K562 (cell line): ENCODE results near the gene HK1. TPM values are rescaled to one million over a fixed set of nuclear protein-coding genes. Genes with fewer than 3 reads are reported as not detected.

Experiments used
- ASH1L ChIP-seq: fragments of 450-650 bp; IDR thresholded peaks from 2 replicates; pipeline ENCODE4 v1.6.1; 2018; ENCODE audit warnings: borderline replicate concordance, mild to moderate bottlenecking, low read depth; ENCODE audit not compliant: partially characterized antibody
- BCLAF1 ChIP-seq, 2 experiments: fragments of 450-650 bp in 1 of 2; IDR thresholded peaks; 2 replicates each; pipeline ENCODE4 v1.6.1; 2011 to 2017; ENCODE audit warnings: low read depth in 2 of 2, antibody characterized with exemption in 1 of 2, borderline replicate concordance in 1 of 2, low read length in 1 of 2, mild to moderate bottlenecking in 1 of 2, mixed read lengths in 1 of 2; ENCODE audit not compliant: control insufficient read depth in 1 of 2
- CCNT2 ChIP-seq: IDR thresholded peaks from 2 replicates; pipeline ENCODE4 v1.6.1; 2011; ENCODE audit warnings: borderline replicate concordance, low read depth, mild to moderate bottlenecking, moderate library complexity, mixed read lengths, low read length; ENCODE audit not compliant: insufficient read length; ENCODE audit errors: extremely low read depth
- GATA2 ChIP-seq: sonication (generic); formaldehyde crosslinking; IDR thresholded peaks from 2 replicates; pipeline ENCODE4 v1.4.0; 2020; ENCODE audit warnings: mild to moderate bottlenecking, missing genetic modification reagents
- HDAC3 ChIP-seq: fragments of 450-650 bp; IDR thresholded peaks from 2 replicates; pipeline ENCODE4 v1.6.1; 2018; ENCODE audit warnings: borderline replicate concordance, mild to moderate bottlenecking, moderate library complexity; ENCODE audit not compliant: partially characterized antibody
- HDAC8 ChIP-seq: fragments of 450-650 bp; IDR thresholded peaks from 2 replicates; pipeline ENCODE4 v1.6.1; 2016; ENCODE audit warnings: mild to moderate bottlenecking, missing genetic modification characterization, moderate library complexity, missing compliant biosample characterization
- HLTF ChIP-seq: fragments of 450-650 bp; IDR thresholded peaks from 2 replicates; pipeline ENCODE4 v1.6.1; 2016
- POLR3A ChIP-seq: IDR thresholded peaks from 2 replicates; pipeline ENCODE4 v1.6.1; 2011; ENCODE audit warnings: borderline replicate concordance, mild to moderate bottlenecking, moderate library complexity; ENCODE audit not compliant: insufficient read length, insufficient read depth; ENCODE audit errors: extremely low read depth
- SFPQ ChIP-seq: fragments of 200-400 bp; formaldehyde crosslinking; IDR thresholded peaks from 2 replicates; pipeline ENCODE4 v1.6.1; 2017; ENCODE audit warnings: mild to moderate bottlenecking, low read depth, low read length, moderate library complexity
- SMAD2 ChIP-seq: fragments of 150-350 bp; IDR thresholded peaks from 2 replicates; pipeline ENCODE4 v1.6.1; 2014; ENCODE audit warnings: low read depth, mild to moderate bottlenecking, low read length
- SRF ChIP-seq, 2 experiments: fragments of 250-450, 450-650 bp in 1 of 2; sonication (Bioruptor Pico) in 1 of 2; sonication (generic) in 1 of 2; formaldehyde crosslinking; IDR thresholded peaks; 2 replicates each; pipeline versions ENCODE4 v1.5.0 to v1.5.1; 2020 to 2022; ENCODE audit warnings: mild to moderate bottlenecking in 1 of 2, missing genetic modification reagents in 1 of 2
- UBTF ChIP-seq, 2 experiments: IDR thresholded peaks; 2 replicates each; pipeline ENCODE4 v1.6.1; 2012; ENCODE audit warnings: improper control_type of control experiment in 2 of 2, low read depth in 2 of 2, low read length in 2 of 2, borderline replicate concordance in 1 of 2
- ZBED1 ChIP-seq: IDR thresholded peaks from 2 replicates; pipeline ENCODE4 v1.6.1; 2014
- ZBTB1 ChIP-seq: sonication (generic); formaldehyde crosslinking; IDR thresholded peaks from 2 replicates; pipeline ENCODE4 v1.8.1; 2023; ENCODE audit warnings: missing genetic modification reagents, low read depth, mild to moderate bottlenecking, borderline replicate concordance
- ZFP91 ChIP-seq: sonication (generic); formaldehyde crosslinking; IDR thresholded peaks from 2 replicates; pipeline ENCODE4 v1.8.0; 2022; ENCODE audit warnings: mild to moderate bottlenecking, missing genetic modification reagents
- ZNF133 ChIP-seq: fragments of 250-450 bp; sonication (Bioruptor Pico); IDR thresholded peaks from 2 replicates; pipeline ENCODE4 v1.4.0; 2020; ENCODE audit warnings: mild to moderate bottlenecking
- polyA plus RNA-seq, 8 experiments: library from polyadenylated mRNA; depleted of rRNA in 4 of 8; stranded (reverse) in 5 of 8; unstranded in 3 of 8; fragments of >200 nt; fragmentation: Nextera tagmentation in 2 of 8; fragmentation: Illumina TruSeq in 1 of 8; extraction: Ambion mirVana in 2 of 8; extraction: Trizol in 1 of 8; gene quantifications; 2 replicates each; pipeline versions ENCODE4 v1.2.1 to v1.2.3, GENCODE V29; 2011 to 2014; ENCODE audit warnings: inconsistent platforms in 1 of 8, missing spikeins in 1 of 8
- total RNA-seq, 7 experiments: library from RNA; depleted of rRNA in 6 of 7; stranded (reverse); fragments of >200 nt in 6 of 7; fragmentation: Illumina TruSeq in 2 of 7; extraction: Trizol in 2 of 7; gene quantifications; 2 replicates each; pipeline versions ENCODE4 v1.2.1 to v1.2.3, GENCODE V29; 2011 to 2021; ENCODE audit warnings: low replicate concordance in 1 of 7

The HK1 gene
- total and polyA plus RNA-seq, 9 of the 15 experiments (the other 6 are each of a cell fraction or from before 2014, with no cell fraction given): 29.2 to 444 (median 193) TPM

- TF ChIP-seq POLR3A: no peak
- TF ChIP-seq GATA2 (CRISPR knock-in tag): no peak
- 0 out of 4 replicates have a peak, but pooled peaks of 1 of the 2 experiments have one; percentile 23 for TF ChIP-seq BCLAF1 (IDR thresholded peaks at IDR 0.05; ENCODE audit: borderline replicate concordance in 1 of 2, control insufficient read depth in 1 of 2, low read depth in 2 of 2, low read length in 1 of 2)
- no peak; the same call in 1 of the 2 replicates for TF ChIP-seq ZFP91 (CRISPR knock-in tag)
- no peak; the same call in 1 of the 2 replicates for TF ChIP-seq ZBED1
- no peak for TF ChIP-seq SMAD2
- TF ChIP-seq HLTF: no peak
- peak; percentile 16 to 26; a peak in 3 of 4 replicates for TF ChIP-seq UBTF (IDR thresholded peaks at IDR 0.05; ENCODE audit: borderline replicate concordance in 1 of 2, low read depth in 2 of 2, low read length in 2 of 2)
- no peak for TF ChIP-seq HDAC3
- TF ChIP-seq ZBTB1: peak; percentile 84; the same call in 1 of the 2 replicates
- TF ChIP-seq CCNT2: peak; percentile 81
- peak; percentile 37; the same call in 1 of the 2 replicates for TF ChIP-seq HDAC8
- TF ChIP-seq ASH1L: no peak
- 0 out of 2 replicates have a peak, but pooled peaks have one; percentile 56 for TF ChIP-seq ZNF133 (CRISPR knock-in tag)
- TF ChIP-seq SFPQ: no peak
- TF ChIP-seq SRF (CRISPR knock-in tag; IDR thresholded peaks at IDR 0.05): 0 out of 4 replicates have a peak, but pooled peaks of 1 of the 2 experiments have one; percentile 63
Observed at GRCh38 chr10:69318106-69318866, 40.0 kb downstream of the HK1 start (continued).
